NCI-H446 (cell line): ENCODE measurements around the gene MAPK14.
A peak's percentile ranks its signal among the peaks of the same experiment; 100 is the strongest.

Experiments used
- DNase-seq, 2 experiments: peaks; one replicate each; lab custom pipeline; 2025; lab: John Stamatoyannopoulos, UW

Gene MAPK14

GRCh38 chr6:36136034-36136433 is 108.4 kb downstream of the MAPK14 start:
- no peak for DNase-seq

DNA sequence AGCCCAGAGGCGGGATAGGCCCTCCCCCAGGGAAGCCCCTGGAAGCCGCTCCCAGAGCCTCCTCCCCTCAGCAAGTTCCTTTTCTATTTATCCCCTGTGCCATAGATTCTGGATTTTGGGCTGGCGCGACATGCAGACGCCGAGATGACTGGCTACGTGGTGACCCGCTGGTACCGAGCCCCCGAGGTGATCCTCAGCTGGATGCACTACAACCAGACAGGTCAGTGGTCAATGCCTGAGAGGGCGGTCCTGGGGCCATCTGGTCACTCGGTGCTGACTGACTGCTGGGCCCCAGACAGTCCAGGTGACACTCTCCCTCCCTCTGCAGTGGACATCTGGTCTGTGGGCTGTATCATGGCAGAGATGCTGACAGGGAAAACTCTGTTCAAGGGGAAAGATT is 108.9 kb downstream of the MAPK14 start:
- no peak for DNase-seq

GRCh38 chr6:36138667-36139066 is 111.1 kb downstream of the MAPK14 start:
- no peak for DNase-seq

GRCh38 chr6:36139431-36139830 is 111.8 kb downstream of the MAPK14 start:
- peak in 1 of 2 experiments; percentile 34 for DNase-seq

- no peak for DNase-seq
Observed at GRCh38 chr6:36139991-36140710, 112.5 kb downstream of the MAPK14 start.

- DNase-seq, result no peak
Observed at GRCh38 chr6:36141091-36141490, 113.5 kb downstream of the MAPK14 start.

DNA sequence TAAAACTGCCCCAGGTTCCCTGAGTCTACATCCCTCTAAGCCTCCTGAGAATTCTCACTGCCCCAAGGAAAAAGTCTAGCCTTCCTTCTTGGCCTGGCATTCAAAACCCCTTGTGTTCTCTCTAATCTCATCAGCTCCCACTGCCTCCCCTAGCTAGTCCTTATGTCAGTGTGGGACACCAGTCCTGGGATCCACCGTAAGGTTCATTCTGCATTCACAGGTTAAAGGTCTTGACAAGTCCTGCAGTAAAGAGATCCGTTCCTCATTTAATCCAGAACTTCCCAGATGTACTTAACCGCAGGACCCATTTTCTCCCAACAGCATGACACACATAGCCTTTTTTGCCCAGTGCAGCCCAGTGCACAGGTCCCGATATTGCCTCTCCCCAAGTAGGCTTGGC is 114.4 kb downstream of the MAPK14 start:
- DNase-seq, result no peak

GRCh38 chr6:36142971-36143838 is 115.6 kb downstream of the MAPK14 start:
- no peak for DNase-seq

DNA sequence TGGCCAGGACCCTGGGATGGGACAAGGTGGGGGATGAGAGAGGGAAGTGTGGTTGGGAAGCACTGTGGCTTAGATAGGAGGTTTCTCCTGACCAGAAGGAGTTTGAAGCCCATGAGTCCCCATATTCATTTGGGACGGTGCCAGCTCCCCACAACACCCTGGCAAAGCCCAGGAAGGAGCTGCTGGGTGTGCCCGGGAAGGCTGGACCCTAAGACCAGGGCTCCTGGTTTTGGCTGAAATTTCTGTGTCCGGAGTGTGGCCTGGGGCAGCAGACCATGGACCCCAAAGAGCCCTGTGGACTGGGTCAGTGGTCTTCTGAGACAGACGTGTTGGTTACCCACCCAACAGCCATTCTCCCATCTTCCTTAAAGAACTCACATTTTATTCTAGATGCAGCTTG is 117.9 kb downstream of the MAPK14 start:
- DNase-seq, result no peak

GRCh38 chr6:36147294-36147693 is 119.7 kb downstream of the MAPK14 start:
- no peak for DNase-seq

- no peak for DNase-seq
Observed at GRCh38 chr6:36149476-36149875, 121.9 kb downstream of the MAPK14 start.

DNA sequence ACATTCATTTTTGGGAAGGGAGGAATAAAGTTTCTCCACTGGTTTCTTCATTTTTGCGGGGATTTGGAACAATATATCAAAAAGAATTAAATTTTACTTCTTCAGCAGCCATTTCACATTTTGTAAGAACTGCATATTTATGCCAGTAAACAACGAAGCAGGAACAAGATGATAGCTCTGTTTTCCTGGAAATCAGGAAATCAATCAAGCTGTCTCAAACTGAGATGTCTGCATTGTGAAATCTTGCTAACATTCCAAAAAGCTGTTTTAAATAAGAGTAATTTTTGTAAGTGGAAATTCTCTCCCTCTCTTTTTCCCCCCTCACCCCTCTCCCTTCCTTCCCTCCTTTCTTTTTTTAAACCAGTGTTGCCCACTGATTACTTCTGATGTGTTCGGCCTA is 122.7 kb downstream of the MAPK14 start:
- no peak for DNase-seq

DNA sequence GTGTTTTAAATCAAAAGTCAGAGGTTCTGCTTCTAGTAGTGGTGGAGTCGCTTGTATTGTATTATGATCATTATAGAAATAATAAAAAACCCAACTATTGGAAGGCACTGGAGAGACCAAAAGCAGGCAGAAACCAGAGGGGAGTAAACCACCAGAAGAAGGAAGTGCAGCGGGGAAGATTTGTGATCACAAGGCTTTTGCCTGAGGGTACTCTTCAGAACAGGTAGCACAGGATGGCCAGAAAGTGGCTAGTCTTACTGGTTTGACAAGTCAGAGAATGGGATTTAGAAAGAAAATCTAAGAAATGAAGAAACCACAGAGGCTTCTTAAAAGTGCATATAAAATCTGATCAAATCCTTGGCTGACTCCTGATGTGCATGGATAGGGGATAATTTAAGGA is 126.7 kb downstream of the MAPK14 start:
- no peak for DNase-seq

DNA sequence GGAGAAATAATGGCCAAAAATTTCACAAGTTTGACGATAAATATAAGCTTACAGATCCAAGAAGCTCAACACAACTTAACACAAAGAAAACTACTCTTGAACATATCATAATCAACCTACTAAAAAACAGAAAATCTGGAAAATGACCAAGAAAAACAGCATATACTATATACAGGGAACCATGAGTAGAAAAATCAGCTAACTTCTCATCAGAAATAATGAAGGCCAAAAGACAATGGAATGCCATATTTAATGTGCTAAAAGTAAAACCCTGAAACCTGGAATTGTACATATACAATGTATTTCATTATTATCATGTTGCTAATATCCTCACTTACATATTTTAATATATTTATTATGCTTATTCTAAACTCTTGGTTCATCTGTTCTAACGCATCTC is 128.1 kb downstream of the MAPK14 start:
- DNase-seq, result no peak

GRCh38 chr6:36160147-36160760 is 132.6 kb downstream of the MAPK14 start:
- no peak for DNase-seq
